Measurements from ENCODE around the gene VSIG2. TPM values are rescaled to one million over a fixed set of nuclear protein-coding genes. Genes with fewer than 3 reads are reported as not detected.
A peak's percentile ranks its signal among the peaks of the same experiment; 100 is the strongest.

Gene VSIG2
- polyA plus RNA-seq, 3 donors, result not detected

DNA sequence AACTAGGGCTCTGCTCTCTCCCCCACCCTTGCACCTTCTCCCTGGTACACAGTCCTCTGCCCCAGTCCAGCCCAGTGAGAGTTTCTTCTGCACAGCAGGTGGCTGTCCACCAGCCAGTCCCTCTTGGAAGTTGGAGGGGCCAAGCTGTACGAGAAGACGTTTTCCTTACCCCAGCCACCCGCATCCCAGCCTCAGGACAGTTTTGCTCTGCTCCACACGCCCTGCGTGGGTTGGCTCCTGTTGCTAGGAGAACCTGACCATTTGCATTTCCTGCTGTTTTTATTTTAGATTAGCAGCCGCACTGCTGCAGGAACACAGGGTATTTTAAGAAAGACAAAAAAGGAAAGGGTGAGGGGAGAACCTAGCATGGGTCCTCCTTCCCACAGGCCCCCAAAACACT, 29.9 kb downstream of the VSIG2 start:
- Histone ChIP-seq H3K4me2 (replicated peaks; ENCODE audit: extremely low read depth, low read length, poor library complexity, severe bottlenecking) (no peak overlapping the region), H4K20me1 (ENCODE audit: insufficient read depth, low read length) (no peaks in the 10 kb centered on the region), H3K4me3 (replicated peaks in 1 of 3; ENCODE audit: low read depth in 2 of 3, low read length in 3 of 3) (no peak overlapping the region), H3K36me3 (replicated peaks in 1 of 2; ENCODE audit: control insufficient read depth in 1 of 2, insufficient read depth in 2 of 2, low read length in 2 of 2) (no peaks in the 10 kb centered on the region), H3K4me1 (ENCODE audit: control insufficient read depth in 1 of 2, insufficient read depth in 2 of 2, low read length in 2 of 2) (peaks cover 46% of the 10 kb centered on the region in 2 donors), H3K9ac (ENCODE audit: insufficient read depth, low read length, poor library complexity, severe bottlenecking) (no peak overlapping the region), H3K27ac (ENCODE audit: low read depth in 1 of 2, low read length in 2 of 2) (no peak overlapping the region), H3K27me3 (ENCODE audit: control insufficient read depth in 2 of 2, insufficient read depth in 2 of 2, low read length in 2 of 2) (peaks cover 25 to 26% of the 10 kb centered on the region in 2 donors), H2AFZ (ENCODE audit: insufficient read depth, low read depth, low read length, poor library complexity, severe bottlenecking) (no peak overlapping the region), H3K9me3 (replicated peaks in 1 of 2; ENCODE audit: control insufficient read depth in 1 of 2, insufficient read depth in 1 of 2, low read length in 2 of 2) (peaks cover 0 to 9% of the 10 kb centered on the region in 2 donors), H3K79me2 (ENCODE audit: insufficient read depth, low read length) (no peaks in the 10 kb centered on the region)
- no peak for DNase-seq
- H3K4me3 Mint-ChIP-seq, result no peak overlapping the region
- TF ChIP-seq, protein P1, sequence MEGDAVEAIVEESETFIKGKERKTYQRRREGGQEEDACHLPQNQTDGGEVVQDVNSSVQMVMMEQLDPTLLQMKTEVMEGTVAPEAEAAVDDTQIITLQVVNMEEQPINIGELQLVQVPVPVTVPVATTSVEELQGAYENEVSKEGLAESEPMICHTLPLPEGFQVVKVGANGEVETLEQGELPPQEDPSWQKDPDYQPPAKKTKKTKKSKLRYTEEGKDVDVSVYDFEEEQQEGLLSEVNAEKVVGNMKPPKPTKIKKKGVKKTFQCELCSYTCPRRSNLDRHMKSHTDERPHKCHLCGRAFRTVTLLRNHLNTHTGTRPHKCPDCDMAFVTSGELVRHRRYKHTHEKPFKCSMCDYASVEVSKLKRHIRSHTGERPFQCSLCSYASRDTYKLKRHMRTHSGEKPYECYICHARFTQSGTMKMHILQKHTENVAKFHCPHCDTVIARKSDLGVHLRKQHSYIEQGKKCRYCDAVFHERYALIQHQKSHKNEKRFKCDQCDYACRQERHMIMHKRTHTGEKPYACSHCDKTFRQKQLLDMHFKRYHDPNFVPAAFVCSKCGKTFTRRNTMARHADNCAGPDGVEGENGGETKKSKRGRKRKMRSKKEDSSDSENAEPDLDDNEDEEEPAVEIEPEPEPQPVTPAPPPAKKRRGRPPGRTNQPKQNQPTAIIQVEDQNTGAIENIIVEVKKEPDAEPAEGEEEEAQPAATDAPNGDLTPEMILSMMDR (IDR thresholded peaks at IDR 0.05), result no peak
- intact Hi-C loops (cut with micrococcal nuclease), result no loop called here
- peaks cover 6% of the 10 kb centered on the region in 2 donors for H3K36me3 Mint-ChIP-seq
- H3K4me1 Mint-ChIP-seq, result peaks cover 57% of the 10 kb centered on the region
- H3K27me3 Mint-ChIP-seq (ENCODE audit: low read depth in 3 of 3), result peaks cover 35 to 41% (median 35%) of the 10 kb centered on the region in 3 donors
- peaks cover 0 to 16% (median 5%) of the 10 kb centered on the region in 7 donors for H3K9me3 Mint-ChIP-seq
- H3K27ac Mint-ChIP-seq, result no peak overlapping the region
- WGBS (ENCODE audit: insufficient coverage), result 15% methylated on average over 3 of the region's 6 CpGs

GRCh38 chr11:124719534-124719933, 32.5 kb downstream of the VSIG2 start:
- TF ChIP-seq, protein P1 (IDR thresholded peaks at IDR 0.05), result no peak
- intact Hi-C loops (cut with micrococcal nuclease), result no loop called here
- H3K4me2 ChIP-seq (replicated peaks; ENCODE audit: extremely low read depth, low read length, poor library complexity, severe bottlenecking), result no peak overlapping the region
- H4K20me1 ChIP-seq (ENCODE audit: insufficient read depth, low read length), result no peaks in the 10 kb centered on the region
- peaks cover 0 to 9% of the 10 kb centered on the region in 2 donors for H3K9me3 ChIP-seq (replicated peaks in 1 of 2; ENCODE audit: control insufficient read depth in 1 of 2, insufficient read depth in 1 of 2, low read length in 2 of 2)
- H3K9ac ChIP-seq (ENCODE audit: insufficient read depth, low read length, poor library complexity, severe bottlenecking), result no peak overlapping the region
- H3K9me3 Mint-ChIP-seq, result peaks cover 0 to 16% (median 5%) of the 10 kb centered on the region in 7 donors
- H3K36me3 ChIP-seq (replicated peaks in 1 of 2; ENCODE audit: control insufficient read depth in 1 of 2, insufficient read depth in 2 of 2, low read length in 2 of 2), result no peaks in the 10 kb centered on the region
- WGBS (ENCODE audit: insufficient coverage), result no CpG with 5 or more reads among the region's 2 CpGs
- no peak overlapping the region for H3K27ac ChIP-seq (ENCODE audit: low read depth in 1 of 2, low read length in 2 of 2)
- H3K27ac Mint-ChIP-seq, result peak overlapping the region in 1 of 7 donors; percentile 24
- H3K27me3 ChIP-seq (ENCODE audit: control insufficient read depth in 2 of 2, insufficient read depth in 2 of 2, low read length in 2 of 2), result peaks cover 33 to 39% of the 10 kb centered on the region in 2 donors
- no peak overlapping the region for H2AFZ ChIP-seq (ENCODE audit: insufficient read depth, low read depth, low read length, poor library complexity, severe bottlenecking)
- DNase-seq, result no peak
- H3K4me3 ChIP-seq (replicated peaks in 1 of 3; ENCODE audit: low read depth in 2 of 3, low read length in 3 of 3), result no peak overlapping the region
- H3K4me3 Mint-ChIP-seq, result peak overlapping the region in 1 of 2 donors; percentile 95
- no peaks in the 10 kb centered on the region for H3K79me2 ChIP-seq (ENCODE audit: insufficient read depth, low read length)
- H3K4me1 Mint-ChIP-seq, result peaks cover 39% of the 10 kb centered on the region
- H3K27me3 Mint-ChIP-seq (ENCODE audit: low read depth in 3 of 3), result peaks cover 43 to 51% (median 44%) of the 10 kb centered on the region in 3 donors
- peaks cover 6 to 8% of the 10 kb centered on the region in 2 donors for H3K36me3 Mint-ChIP-seq
- peaks cover 25% of the 10 kb centered on the region in 2 donors for H3K4me1 ChIP-seq (ENCODE audit: control insufficient read depth in 1 of 2, insufficient read depth in 2 of 2, low read length in 2 of 2)
